Inferior parietal cortex (tissue), 1 donor: ENCODE results near the gene SCAMP5.

Experiments used
- DNase-seq: peaks from one replicate; pipeline ENCODE4 v3.0.0-alpha.2; 2016; ENCODE audit errors: extremely low spot score

Gene SCAMP5

DNA sequence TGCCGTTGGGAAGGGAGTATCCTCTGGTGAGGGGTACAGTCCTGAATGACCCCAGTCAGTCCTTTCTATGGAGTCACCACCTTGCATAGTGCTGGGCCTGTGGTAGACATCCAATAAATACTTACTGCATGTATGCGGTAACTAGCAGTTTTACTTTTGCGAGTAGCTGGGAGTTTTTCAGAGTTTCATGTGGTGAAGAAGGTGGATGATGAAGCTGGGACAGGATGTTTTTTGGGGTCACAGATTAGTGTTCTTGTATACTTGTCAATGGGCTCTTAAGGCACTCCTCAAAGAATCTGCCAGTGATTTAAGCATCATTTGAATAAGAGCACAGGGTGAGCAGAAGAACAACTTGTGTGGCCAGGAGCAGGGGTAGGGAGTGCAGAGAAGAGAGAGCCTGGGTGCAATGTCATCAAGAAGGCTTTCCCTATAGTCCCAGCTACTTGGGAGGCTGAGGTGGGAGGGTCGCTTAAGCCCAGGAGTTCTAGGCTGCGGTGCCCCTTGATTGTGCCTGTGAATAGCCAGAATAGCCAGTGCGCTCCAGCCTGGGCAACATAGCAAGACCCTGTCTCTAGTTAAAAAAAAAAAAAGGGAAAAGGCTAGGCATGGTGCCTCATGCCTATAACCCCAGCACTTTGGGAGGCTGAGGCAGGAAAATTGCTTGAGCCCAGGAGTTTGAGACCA, 50.1 kb downstream of the SCAMP5 start:
- DNase-seq: no peak

DNA sequence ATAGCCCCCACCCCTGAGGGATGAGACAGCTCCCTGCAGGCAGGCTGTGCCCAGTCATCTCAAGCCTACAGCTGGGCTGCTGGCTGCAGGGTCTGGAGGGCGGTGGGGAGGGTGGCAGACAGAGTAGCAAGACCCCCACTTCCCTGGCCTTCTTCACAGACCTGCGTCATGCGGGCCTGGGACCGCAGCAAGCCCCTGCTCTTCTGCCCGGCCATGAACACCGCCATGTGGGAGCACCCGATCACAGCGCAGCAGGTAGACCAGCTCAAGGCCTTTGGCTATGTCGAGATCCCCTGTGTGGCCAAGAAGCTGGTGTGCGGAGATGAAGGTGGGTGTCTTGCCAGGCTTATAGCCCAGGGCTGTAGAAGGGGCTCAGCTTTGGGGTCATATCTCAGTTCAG, 53.0 kb downstream of the SCAMP5 start:
- no peak for DNase-seq

DNA sequence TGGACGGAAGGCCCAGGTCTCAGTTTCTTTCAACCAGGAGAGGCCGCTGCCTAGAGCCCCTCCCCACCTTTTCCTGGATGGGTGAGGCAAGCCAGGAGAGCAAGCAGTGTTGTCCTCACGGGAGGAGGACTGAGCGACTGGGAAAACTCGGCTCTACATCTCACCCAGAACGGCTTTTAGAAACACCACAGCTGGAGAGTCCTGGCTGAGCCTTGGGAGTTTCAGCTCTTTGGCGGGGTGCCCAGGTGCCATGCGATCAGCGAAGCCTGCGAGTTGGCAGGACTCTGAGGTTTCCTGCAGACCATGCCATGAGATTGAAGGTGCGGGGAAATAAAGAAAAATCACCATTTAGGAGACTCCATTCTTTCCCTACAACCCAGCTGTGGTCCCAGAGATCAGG, 54.0 kb downstream of the SCAMP5 start:
- peak; percentile 67 for DNase-seq

DNA sequence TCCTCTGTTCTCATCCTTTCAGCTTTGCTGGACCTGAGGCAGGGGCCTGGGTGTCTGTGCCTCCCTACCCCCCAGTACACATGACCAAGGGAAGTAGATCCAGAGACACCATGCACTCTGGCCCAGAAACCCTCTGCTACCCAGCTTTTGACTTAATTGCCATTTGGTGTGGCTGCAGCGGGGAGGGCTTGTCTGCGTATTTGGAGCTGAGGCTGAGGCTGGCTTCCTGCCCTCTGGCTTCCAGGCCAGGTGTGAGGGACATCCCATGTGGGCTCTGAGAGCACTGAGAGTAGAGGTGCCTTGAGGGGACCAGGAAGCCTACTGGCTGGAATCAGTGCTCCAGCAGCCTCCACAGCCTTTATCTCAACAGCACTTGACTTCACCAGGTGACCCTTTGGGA, 54.9 kb downstream of the SCAMP5 start:
- no peak for DNase-seq

DNA sequence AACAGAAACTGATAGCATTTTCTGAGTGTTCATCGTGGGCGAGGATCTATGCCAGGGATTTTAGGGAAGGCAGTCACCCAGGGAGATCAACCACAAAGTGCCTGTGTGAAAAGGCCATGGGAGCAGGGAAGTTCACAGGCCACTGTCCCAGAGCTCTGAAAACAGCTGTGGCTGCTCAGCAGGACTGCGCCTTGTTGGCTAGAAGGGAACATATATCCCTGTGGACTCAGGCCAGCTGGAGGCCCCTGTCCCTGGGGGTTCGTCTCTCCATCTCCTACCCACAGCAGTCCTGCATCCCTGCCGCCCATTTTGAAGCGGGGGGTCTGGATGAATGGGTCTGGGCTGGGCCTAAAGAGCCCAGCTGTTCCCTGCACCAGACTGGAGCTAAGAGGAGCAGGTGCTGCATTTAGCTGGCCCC, 55.8 kb downstream of the SCAMP5 start:
- no peak for DNase-seq

DNA sequence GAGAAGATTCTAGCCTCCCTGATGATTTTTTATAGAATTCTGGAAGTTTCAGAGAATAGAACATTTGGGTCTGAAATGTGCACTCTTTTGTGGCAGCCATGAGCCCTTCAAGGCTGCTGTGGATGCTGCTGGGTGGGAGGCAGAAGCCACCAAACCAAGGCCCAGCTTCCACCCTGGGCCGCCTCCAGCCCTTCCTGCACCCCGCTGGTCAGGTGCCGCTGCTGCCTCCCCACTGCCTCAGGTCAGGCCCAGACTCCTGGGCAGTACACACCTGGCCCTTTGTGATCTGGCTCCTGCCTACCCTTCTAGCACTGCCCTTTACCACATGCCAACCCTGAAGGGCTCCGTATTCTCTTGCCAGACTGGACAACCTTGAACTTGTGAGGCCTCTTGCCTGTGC, 56.3 kb downstream of the SCAMP5 start:
- no peak for DNase-seq

DNA sequence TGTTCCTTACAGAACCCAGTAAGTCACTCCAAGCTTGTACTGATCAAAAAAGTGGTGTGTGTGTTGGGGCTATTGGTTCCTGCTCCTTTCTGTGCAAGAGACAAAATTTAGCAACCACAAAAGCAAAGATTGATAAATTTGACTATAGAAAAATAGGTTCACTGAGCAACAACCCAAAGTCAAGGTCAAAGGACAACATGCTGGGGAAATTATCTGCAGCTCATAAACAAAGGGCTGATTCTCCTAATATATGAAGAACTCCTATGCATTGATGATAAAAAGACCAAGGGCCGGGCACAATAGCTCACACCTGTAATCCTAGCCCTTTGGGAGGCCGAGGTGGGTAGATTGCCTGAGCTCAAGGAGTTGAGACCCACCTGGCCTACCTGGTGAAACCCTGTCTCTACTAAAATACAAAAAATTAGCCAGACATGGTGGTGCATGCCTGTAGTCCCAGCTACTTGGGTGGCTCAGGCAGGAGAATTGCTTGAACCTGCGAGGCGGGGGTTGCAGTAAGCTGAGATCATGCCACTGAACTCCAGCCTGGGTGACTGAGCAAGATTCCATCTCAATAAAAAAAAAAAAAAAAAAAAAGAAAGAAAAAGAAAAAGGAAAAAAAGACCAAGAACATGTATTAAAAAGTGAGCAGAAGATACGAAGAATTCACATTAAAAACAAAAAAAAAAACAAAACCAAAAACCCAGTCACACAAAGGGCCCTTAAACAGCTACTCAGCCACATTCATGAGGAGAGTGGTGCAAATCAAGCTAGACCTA, 57.8 kb downstream of the SCAMP5 start:
- DNase-seq: no peak

DNA sequence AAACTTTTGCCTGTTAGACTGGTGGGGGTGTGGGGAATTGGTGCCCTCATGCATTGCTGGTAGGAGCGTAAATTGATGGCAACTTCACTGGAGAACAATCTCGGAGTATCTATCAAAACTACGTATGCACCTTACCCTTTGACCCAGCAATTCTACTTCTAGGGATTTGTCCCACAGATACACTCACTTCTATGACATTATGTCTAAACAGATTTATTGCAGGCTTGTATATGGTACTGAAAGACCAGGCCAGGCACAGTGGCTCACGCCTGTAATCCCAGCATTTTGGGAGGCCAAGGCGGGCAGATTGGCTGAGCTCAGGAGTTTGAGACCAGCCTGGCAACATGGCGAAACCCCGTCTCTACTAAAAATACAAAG, 58.4 kb downstream of the SCAMP5 start:
- DNase-seq: no peak

DNA sequence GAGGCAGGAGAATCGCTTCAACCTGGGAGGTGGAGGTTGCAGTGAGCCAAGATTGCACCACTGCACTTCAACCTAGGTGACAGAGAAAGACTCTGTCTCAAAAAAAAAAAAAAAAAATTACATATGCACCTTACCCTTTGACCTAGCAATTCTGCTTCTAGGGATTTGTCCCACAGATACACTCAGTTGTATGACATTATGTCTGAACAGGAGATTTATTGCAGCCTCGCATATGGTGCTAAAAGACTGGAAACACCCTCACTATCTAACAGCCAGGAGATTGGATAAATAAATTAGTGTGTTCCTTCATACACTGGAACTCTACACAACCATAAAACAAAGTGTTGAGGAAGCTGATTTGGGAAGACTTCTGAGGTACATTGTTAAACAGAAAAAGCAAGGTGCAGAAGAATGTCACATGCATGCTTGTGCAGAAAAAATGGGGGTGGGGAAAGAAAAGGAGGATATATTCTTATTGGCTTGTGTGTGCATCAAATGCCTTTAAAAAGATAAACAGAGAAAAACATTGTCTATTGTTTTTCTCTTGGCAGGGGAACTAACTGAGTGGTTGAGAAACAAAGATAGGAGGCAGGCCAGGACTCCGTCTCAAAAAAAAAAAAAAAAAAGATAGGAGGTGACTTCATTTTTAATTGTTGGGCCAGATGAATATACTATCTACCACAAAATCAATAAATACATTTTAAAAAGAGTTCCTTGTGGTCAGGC, 59.0 kb downstream of the SCAMP5 start:
- DNase-seq: no peak

DNA sequence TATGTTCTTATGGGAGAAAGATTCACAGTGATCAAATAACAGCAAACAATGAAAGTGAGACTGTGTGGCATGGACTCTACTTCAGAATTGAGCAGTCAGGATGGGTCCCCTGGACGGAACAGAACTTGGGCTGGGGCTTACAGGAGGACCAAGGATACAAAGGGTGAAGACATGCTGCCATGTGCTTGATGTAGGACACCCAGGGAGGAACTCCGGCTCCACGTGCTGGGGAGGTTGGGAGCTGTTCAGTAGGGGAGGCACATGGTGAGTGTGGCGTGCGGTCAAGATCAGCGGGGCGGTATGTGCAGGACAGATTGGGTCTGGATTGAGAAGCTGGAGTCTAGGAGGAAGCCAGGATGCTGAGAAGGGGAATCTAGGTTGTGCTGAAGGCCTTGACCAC, 60.7 kb downstream of the SCAMP5 start:
- DNase-seq: no peak

DNA sequence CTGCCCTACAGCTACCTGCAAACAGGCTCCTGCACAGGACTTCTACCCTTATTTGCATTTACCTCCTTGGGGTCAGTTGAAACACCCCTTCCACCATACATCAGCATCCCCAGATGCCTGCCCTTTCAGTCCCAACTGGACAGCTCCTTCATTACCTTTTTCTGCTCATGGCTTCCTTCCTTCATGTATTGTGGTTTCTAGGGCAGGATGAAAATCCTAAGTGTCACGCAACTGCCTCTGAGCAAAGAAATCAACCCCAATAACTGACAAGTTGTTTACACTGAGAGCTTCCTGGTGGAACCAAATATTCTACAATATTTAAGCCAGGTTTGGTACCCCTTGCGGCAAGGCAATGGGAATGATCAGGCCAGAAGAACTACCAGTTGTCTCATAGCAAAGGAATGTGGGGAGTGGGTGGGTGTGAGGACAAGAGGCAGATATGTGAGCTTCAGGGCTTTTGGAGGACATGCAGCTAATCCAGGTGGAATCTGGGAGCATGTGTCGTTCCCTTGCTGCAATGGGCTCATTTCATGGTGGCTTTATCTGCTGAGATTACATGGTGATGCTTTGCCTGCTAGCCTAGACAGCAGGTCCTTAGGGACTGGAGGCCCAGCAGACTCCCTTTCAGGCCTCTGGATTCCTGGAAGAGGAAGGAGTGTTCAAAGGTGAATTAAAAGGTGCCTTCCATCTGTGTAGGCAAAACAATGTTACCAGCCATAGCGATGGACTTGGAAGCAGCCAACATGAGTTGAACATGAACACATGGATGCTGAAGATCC, 63.0 kb downstream of the SCAMP5 start:
- DNase-seq: no peak

DNA sequence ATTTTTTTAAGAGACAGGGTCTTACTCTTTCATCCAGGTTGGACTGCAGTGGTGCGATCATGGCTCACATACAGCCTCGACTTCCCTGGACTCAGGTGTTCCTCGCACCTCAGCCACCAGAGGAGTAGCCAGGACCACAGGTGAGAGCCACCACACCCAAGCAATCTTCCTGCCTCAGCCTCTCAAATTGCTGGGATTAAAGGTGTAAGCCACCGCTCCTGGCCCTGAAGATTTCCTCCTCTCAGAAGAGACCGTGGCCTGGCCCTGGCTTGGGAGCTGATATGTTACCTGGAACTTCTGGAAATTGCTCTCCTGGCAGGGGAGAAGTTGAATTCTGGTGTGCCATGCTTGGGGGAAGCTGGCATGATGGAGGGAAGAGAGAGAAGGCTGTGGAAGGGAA, 64.2 kb downstream of the SCAMP5 start:
- no peak for DNase-seq

DNA sequence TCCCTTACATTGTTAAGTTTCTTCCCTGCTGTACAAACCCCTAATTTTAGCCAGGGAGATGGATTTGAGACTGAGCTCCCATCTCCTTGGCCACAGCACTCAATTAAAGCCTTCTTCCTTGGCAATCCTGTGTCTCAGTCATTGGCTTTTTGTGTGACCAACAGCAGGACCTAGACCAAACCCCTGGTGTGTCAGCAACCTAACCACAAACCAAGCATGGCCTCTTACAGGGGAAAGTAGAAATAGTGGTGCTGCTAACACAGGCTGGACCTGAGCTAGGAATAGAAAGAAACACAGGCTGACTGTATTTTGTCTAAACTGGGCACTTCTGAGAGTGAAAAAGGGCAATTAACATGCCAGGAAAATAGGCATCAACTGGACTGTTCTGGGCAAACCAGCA, 65.9 kb downstream of the SCAMP5 start:
- no peak for DNase-seq

DNA sequence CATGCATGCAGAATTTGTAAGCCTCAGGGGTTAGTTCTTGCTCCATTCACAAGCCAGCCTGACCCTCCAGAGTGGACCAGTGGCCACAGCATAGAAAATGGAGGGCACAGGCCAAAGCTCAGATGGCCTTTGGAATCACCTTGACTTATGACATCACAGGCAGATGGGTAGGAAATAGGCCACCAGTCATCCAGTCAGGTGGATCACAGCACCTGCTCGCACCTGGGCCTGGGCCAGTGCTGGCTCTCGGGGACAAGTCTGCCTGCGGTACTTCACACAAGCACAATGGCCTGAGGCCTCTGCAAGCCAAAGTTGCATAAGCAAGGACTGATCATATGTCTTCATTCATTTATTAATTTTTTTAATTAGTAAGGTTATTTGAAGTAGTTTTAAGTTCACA, 67.3 kb downstream of the SCAMP5 start:
- no peak for DNase-seq

DNA sequence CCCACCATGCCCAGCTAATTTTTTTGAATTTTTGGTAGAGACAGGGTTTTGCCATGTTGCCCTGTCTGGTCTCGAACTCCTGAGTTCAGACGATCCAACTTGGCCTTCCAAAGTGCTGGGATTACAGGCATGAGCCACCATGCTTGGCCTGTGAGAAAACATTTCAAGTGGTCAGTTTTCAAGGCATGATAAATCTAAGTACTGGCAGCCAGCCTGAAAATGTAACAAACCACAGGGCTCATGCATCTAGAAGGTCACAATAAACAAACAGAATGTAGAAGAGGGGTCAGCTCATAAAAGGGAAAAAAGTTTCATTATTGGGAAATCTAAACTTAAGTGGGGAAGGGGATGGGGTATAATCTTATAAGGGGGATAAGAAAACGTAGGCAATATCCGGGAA, 68.0 kb downstream of the SCAMP5 start:
- DNase-seq: no peak

DNA sequence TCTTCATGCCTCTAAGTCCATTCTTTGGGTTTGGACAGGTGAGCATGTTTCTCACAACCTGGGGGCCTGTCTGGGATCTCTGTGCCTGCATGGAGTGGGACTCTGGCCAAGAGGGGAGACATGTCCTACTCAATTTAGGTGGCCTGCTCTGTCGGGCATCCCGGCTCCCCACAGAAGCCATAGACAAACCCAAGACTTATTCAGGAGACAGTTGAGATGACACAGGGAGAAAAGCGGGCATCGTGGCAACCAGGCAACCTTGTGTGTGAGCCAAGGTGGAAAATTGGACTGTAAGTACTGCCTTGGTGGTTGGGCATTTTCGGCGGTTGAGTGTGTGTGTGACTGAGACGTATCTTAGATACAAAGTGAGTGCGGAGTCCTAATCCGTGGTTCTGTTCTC, 68.5 kb downstream of the SCAMP5 start:
- DNase-seq: no peak

DNA sequence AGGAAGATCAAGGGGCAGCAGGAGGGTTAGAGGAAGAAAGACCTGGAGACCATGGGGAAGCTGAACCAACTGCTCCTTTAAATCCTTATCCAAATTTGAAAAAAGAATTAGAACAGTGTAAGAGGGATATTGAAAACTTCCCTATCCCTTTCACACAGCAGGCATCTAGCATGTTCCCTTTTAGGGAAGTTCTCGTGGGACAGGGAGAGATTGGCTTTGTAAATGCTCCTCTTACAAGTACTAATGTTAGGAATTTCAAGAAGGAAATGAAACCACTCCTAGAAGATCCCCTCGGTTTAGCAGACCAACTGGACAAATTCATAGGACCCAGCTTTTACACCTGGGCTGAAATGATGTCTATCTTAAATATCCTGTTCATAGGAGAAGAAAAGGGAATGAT, 69.5 kb downstream of the SCAMP5 start:
- DNase-seq: no peak

DNA sequence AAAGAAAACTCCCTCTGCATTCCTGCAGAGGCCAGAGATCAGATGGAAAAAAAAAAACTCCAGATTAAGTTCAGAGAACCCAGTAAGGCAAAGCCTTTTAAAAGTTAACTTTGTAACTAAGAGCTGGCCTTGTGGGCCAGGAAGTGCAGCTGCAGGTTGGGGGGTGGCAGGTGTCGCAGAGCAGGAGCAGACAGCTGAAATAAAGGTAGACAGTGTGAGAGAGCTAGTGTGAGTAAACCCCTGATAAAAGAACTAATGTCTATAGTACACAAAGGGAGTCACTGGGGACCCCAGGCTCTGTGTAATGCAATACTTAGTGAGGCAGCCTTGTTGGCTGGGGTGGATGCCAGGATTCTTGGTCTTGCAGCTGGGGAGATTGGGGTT, 70.1 kb downstream of the SCAMP5 start:
- no peak for DNase-seq

DNA sequence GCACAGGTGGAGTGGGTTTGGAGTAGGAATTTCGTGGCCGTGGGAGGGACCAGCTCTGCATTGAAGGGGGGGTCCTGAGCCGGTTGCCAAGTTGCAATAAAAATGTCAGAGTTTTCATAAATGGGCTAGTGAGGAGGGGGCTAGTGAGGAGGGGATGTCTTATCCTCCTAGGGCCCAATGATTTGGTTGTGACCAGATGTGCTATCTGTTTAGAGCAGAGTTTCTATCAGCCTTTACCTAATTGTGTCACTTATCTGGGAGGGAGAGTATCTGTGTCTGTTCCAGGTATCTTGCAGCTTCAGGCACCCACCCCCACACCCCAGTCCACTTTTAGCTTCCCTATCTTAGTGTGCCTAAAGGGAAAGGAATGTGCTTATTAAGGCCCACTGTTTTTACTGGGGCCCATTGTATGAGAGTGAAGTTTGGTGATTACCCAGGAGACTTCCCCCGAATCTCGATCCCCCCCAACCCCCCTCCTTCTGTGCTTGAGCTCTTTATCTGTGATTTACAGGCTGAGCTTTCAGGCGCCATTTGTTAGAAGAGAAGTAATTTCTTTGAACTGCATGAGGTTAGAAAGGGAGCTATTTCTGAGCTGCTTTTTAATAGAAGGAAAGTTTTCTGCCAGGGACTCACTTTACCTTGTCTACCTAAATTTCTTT, 70.6 kb downstream of the SCAMP5 start:
- no peak for DNase-seq

DNA sequence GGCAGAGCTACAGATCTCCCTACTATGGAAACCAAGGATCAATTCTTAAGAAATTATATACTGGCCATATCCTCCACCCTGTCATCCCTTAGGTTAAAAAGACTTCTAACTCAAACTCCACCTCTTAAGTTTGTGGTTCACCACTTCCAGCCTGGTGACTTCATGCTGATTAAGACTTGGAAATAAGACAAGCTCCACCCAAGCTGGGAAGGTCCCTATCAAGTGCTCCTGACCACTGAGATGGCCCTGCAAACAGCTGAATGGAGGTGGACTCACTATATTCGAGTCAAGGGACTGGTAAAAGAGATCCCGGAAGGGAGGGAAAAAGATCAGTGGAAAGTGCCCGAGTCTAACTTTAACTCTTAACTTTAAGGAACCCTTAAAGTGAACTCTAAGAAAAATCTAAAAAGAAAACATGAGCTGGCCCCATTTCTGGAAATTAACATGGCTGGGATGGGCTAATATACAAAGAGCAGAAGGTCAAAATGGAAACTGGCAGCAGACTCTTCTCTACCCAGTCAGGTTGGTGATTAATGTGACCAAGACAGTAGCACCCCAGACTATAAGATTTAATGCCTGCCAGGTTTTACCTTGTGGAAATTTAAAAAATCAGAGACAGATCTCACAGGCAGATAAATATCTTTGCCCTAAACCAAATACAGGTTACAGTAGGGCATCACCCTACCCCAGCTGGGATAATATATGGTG, 71.9 kb downstream of the SCAMP5 start:
- DNase-seq: no peak

DNA sequence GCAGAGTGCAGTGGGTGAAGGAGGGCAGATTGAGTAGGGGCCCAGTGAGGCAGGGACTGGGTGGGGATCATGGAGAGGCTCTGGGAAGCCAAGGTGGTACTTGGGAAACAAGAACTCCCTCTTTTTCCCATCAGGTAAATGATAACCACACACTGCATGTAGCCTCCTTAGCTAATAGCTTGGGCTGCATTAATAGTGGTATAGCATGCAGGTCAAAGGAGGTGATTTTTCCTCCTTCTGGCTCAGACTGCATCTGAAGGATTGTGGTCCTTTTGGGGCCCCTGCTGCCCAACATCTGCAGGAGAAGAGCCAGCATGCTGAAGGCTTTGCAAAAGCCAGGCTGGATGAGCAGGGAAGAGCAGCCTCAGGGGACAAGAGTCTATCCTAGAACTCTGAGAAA, 73.4 kb downstream of the SCAMP5 start:
- no peak for DNase-seq
